Transverse colon (tissue), 3 donors: ENCODE results near the gene HECTD4.

Experiments used
- EP300 ChIP-seq: sonication (generic); formaldehyde crosslinking; IDR thresholded peaks from one replicate; pipeline ENCODE4 v1.6.1; 2017; ENCODE audit warnings: antibody characterized with exemption, low read depth
- POLR2A ChIP-seq: fragments of 450-650 bp; IDR thresholded peaks from one replicate; pipeline ENCODE4 v1.6.1; 2016; ENCODE audit warnings: antibody characterized with exemption, mild to moderate bottlenecking, moderate library complexity
- TF ChIP-seq, protein P1 (sequence below), 5 experiments: fragments of 200-600 bp in 3 of 5; fragments of 450-650 bp in 2 of 5; sonication (generic) in 3 of 5; IDR thresholded peaks; 1 replicate in 2 of 5; 2 replicates in 3 of 5; pipeline ENCODE4 v1.5.1; 2016 to 2017; ENCODE audit warnings: antibody characterized with exemption in 5 of 5, inconsistent platforms in 3 of 5, mild to moderate bottlenecking in 2 of 5, moderate library complexity in 1 of 5

DNA sequence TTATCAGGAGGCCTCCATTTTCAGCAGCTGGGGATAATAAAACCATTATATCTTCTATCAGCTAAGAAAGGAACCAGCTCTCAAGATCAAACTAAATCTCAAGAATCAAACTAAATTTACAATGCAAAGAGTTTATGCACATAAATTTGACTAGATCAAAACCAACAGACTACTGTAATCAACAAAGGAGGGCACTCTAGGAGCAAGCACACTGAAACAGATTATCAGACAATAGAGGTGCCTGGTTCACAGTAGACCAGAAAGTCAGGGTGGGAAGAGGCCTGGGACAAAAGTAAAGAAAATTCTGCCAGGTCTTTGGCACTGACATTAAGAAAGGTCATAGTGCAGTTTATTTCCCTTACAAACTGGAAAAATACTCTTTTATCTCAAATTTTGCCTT lies 61.0 kb downstream of the HECTD4 start:
- no peak for TF ChIP-seq EP300
- TF ChIP-seq, protein P1, sequence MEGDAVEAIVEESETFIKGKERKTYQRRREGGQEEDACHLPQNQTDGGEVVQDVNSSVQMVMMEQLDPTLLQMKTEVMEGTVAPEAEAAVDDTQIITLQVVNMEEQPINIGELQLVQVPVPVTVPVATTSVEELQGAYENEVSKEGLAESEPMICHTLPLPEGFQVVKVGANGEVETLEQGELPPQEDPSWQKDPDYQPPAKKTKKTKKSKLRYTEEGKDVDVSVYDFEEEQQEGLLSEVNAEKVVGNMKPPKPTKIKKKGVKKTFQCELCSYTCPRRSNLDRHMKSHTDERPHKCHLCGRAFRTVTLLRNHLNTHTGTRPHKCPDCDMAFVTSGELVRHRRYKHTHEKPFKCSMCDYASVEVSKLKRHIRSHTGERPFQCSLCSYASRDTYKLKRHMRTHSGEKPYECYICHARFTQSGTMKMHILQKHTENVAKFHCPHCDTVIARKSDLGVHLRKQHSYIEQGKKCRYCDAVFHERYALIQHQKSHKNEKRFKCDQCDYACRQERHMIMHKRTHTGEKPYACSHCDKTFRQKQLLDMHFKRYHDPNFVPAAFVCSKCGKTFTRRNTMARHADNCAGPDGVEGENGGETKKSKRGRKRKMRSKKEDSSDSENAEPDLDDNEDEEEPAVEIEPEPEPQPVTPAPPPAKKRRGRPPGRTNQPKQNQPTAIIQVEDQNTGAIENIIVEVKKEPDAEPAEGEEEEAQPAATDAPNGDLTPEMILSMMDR (IDR thresholded peaks at IDR 0.05), result no peak
- TF ChIP-seq POLR2A, result no peak
